ENCODE results near the gene LRFN5.

The LRFN5 gene

DNA sequence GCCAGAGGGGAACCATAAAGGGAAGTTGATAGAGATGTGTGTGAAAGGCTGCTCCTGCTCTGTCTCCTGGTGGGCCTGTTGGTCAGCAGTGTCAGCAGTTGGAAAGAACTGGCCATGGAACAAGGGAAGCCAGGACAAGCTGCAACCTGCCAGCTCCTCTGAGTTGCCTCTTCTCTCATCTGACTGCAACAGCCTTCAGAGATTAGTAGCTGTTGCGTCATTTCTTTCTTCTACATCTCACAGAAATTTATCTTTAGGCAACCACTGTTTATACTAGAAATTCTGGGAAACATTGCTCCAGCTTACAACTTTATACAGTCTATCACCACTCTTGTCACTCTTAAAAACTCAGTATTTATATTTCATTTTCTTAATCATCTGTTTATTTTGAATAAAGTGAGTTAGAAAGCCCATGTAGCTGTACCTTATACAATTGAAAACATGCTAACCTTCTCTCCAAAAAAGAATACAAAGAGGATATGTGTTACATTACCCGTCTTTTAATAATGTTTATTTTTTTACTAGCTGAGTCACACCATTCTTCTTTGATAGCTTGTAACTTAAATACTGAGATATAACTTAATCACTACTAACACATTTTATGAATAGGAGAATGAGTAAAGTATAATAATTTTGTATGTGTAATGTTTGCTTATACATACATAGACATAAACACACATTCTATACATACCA lies 224.2 kb downstream of the LRFN5 start (continued):
- no peak for TF ChIP-seq ZNF837 (tag by site-specific recombination; IDR thresholded peaks at IDR 0.05)

DNA sequence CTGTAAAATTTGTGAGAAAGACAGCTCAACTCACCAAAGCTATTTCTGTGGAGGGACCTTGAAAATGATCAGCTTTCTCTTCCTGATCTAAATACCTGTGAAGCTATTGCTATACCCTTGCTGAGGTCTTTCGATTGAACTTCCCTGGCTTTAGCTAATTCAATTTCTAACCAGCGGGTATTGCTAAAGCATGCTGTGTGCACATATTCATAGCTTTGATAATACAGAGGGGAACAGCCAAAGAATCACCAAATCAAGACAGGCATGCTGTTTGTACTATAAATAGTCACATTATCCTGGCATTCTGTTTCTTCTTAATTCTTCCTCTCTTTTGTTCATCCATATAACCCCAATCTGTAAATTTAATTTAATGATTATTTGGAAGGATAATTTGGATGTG lies 233.0 kb downstream of the LRFN5 start:
- H3K4me1 ChIP-seq (ENCODE audit: control insufficient read depth, insufficient read depth, low read length), result no peaks in the 10 kb centered on the region
- CTCF ChIA-PET, result no interaction called here
- H3K9me3 ChIP-seq (ENCODE audit: control insufficient read depth, insufficient read depth, low read depth, low read length), result no peaks in the 10 kb centered on the region
- H3K27ac ChIP-seq (ENCODE audit: extremely low read depth, low read depth, low read length), result no peak overlapping the region
- POLR2A ChIA-PET, result no interaction called here
- no peaks in the 10 kb centered on the region for H3K36me3 ChIP-seq (ENCODE audit: control insufficient read depth in 2 of 2, insufficient read depth in 1 of 2, low read length in 2 of 2)
- H3K4me3 ChIP-seq (ENCODE audit: low read depth, low read length), result no peak overlapping the region
- TF ChIP-seq SALL2 (tag by site-specific recombination; IDR thresholded peaks at IDR 0.05; ENCODE audit: borderline replicate concordance) (no peak), ZNF677 (tag by site-specific recombination; IDR thresholded peaks at IDR 0.05) (no peak), ZNF354C (tag by site-specific recombination; IDR thresholded peaks at IDR 0.05; ENCODE audit: borderline replicate concordance, low read depth) (no peak), ZNF660 (tag by site-specific recombination; IDR thresholded peaks at IDR 0.05) (no peak), ZNF501 (tag by site-specific recombination; IDR thresholded peaks at IDR 0.05) (no peak), KLF1 (tag by site-specific recombination; IDR thresholded peaks at IDR 0.05) (no peak), ZNF549 (tag by site-specific recombination; IDR thresholded peaks at IDR 0.05) (no peak), ZNF701 (tag by site-specific recombination; IDR thresholded peaks at IDR 0.05) (no peak)
- TF ChIP-seq, protein P1, sequence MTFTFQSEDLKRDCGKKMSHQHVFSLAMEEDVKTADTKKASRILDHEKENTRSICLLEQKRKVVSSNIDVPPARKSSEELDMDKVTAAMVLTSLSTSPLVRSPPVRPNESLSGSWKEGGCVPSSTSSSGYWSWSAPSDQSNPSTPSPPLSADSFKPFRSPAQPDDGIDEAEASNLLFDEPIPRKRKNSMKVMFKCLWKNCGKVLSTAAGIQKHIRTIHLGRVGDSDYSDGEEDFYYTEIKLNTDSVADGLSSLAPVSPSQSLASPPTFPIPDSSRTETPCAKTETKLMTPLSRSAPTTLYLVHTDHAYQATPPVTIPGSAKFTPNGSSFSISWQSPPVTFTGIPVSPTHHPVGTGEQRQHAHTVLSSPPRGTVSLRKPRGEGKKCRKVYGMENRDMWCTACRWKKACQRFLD (tag by site-specific recombination; IDR thresholded peaks at IDR 0.05), result no peak

DNA sequence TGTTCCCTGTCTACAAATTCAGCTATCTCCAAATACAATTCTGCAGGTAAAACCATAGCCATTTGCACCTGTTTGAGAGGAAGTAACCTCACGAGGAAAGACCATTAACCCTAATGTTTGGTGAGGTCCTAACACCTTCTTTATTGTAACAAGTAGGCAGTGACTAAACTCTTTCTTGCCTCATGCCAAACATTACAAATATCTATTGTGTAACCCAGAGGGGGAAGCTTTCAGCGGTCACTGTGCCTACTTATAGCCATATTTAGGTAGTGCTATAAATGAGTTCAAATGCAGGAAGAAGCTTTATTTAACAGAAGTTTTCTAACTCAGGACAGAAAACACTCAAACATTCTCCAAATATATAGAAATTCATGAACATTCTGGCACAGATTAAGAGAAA lies 252.7 kb downstream of the LRFN5 start:
- no peak overlapping the region for H3K27ac ChIP-seq (ENCODE audit: extremely low read depth, low read depth, low read length)
- no peaks in the 10 kb centered on the region for H3K9me3 ChIP-seq (ENCODE audit: control insufficient read depth, insufficient read depth, low read depth, low read length)
- H3K36me3 ChIP-seq (ENCODE audit: control insufficient read depth in 2 of 2, insufficient read depth in 1 of 2, low read length in 2 of 2), result no peaks in the 10 kb centered on the region
- ChIA-PET CTCF (no interaction called here), POLR2A (no interaction called here)
- no peak for TF ChIP-seq ZNF585B (tag by site-specific recombination; IDR thresholded peaks at IDR 0.05)
- TF ChIP-seq ZNF132 (tag by site-specific recombination; IDR thresholded peaks at IDR 0.05; ENCODE audit: borderline replicate concordance), result no peak
- no peak for TF ChIP-seq ZNF423 (tag by site-specific recombination; IDR thresholded peaks at IDR 0.05)
- TF ChIP-seq, protein P2, sequence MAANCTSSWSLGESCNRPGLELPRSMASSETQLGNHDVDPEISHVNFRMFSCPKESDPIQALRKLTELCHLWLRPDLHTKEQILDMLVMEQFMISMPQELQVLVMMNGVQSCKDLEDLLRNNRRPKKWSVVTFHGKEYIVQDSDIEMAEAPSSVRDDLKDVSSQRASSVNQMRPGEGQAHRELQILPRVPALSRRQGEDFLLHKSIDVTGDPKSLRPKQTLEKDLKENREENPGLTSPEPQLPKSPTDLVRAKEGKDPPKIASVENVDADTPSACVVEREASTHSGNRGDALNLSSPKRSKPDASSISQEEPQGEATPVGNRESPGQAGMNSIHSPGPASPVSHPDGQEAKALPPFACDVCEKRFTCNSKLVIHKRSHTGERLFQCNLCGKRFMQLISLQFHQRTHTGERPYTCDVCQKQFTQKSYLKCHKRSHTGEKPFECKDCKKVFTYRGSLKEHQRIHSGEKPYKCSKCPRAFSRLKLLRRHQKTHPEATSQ (tag by site-specific recombination; IDR thresholded peaks at IDR 0.05), result no peak
- TF ChIP-seq KLF1 (tag by site-specific recombination; IDR thresholded peaks at IDR 0.05), result no peak
- no peak for TF ChIP-seq ZNF621 (tag by site-specific recombination; IDR thresholded peaks at IDR 0.05)
- TF ChIP-seq ZNF114 (tag by site-specific recombination; IDR thresholded peaks at IDR 0.05), result no peak
- TF ChIP-seq, protein P3, sequence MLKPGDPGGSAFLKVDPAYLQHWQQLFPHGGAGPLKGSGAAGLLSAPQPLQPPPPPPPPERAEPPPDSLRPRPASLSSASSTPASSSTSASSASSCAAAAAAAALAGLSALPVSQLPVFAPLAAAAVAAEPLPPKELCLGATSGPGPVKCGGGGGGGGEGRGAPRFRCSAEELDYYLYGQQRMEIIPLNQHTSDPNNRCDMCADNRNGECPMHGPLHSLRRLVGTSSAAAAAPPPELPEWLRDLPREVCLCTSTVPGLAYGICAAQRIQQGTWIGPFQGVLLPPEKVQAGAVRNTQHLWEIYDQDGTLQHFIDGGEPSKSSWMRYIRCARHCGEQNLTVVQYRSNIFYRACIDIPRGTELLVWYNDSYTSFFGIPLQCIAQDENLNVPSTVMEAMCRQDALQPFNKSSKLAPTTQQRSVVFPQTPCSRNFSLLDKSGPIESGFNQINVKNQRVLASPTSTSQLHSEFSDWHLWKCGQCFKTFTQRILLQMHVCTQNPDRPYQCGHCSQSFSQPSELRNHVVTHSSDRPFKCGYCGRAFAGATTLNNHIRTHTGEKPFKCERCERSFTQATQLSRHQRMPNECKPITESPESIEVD (tag by site-specific recombination; IDR thresholded peaks at IDR 0.05), result no peak
- TF ChIP-seq ZNF354C (tag by site-specific recombination; IDR thresholded peaks at IDR 0.05; ENCODE audit: borderline replicate concordance, low read depth), result no peak
- no peak for TF ChIP-seq ZSCAN16 (tag by site-specific recombination; IDR thresholded peaks at IDR 0.05)
- TF ChIP-seq TCF7L2 (IDR thresholded peaks at IDR 0.05; ENCODE audit: borderline replicate concordance, low read depth, low read length), result no peak
- TF ChIP-seq ZNF335 (tag by site-specific recombination; conservative IDR thresholded peaks at IDR 0.05), result no peak
- TF ChIP-seq, protein P4, sequence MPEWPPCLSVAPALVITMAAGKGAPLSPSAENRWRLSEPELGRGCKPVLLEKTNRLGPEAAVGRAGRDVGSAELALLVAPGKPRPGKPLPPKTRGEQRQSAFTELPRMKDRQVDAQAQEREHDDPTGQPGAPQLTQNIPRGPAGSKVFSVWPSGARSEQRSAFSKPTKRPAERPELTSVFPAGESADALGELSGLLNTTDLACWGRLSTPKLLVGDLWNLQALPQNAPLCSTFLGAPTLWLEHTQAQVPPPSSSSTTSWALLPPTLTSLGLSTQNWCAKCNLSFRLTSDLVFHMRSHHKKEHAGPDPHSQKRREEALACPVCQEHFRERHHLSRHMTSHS (tag by site-specific recombination; IDR thresholded peaks at IDR 0.05), result no peak
- no peak for TF ChIP-seq ZNF558 (tag by site-specific recombination; IDR thresholded peaks at IDR 0.05)
- TF ChIP-seq ZNF785 (tag by site-specific recombination; IDR thresholded peaks at IDR 0.05), result no peak
- TF ChIP-seq ZBTB21 (tag by site-specific recombination; IDR thresholded peaks at IDR 0.05), result no peak
- TF ChIP-seq ZSCAN30 (tag by site-specific recombination; IDR thresholded peaks at IDR 0.05), result no peak
- H3K4me1 ChIP-seq (ENCODE audit: control insufficient read depth, insufficient read depth, low read length), result no peaks in the 10 kb centered on the region
- no peak overlapping the region for H3K4me3 ChIP-seq (ENCODE audit: low read depth, low read length)

Measured in HEK293 (cell line).